Endothelial cell of umbilical vein (primary cell): ENCODE measurements around the gene LRSAM1.

Experiments
- EZH2 ChIP-seq: IDR thresholded peaks from 2 replicates; pipeline ENCODE4 v1.6.1; 2012; ENCODE audit warnings: borderline replicate concordance, low read depth, mild to moderate bottlenecking, moderate library complexity, low read length, inconsistent platforms; ENCODE audit not compliant: severe bottlenecking
- FOS ChIP-seq: IDR thresholded peaks from 2 replicates; pipeline ENCODE4 v1.6.1; 2011; ENCODE audit warnings: mild to moderate bottlenecking, low read length, moderate library complexity, borderline replicate concordance; ENCODE audit not compliant: insufficient read depth
- JUN ChIP-seq: IDR thresholded peaks from 2 replicates; pipeline ENCODE4 v1.6.1; 2011; ENCODE audit warnings: borderline replicate concordance, low read depth; ENCODE audit not compliant: insufficient read length, insufficient read depth
- MYC ChIP-seq: IDR thresholded peaks from one replicate; pipeline ENCODE4 v1.6.1; 2011; ENCODE audit warnings: mild to moderate bottlenecking, low read depth, low read length
- POLR2A ChIP-seq: IDR thresholded peaks from 2 replicates; pipeline ENCODE4 v1.6.1; 2012; ENCODE audit warnings: low read depth, mild to moderate bottlenecking, control low read depth, low read length
- POLR2AphosphoS5 ChIP-seq: IDR thresholded peaks from 2 replicates; pipeline ENCODE4 v1.6.1; 2012; ENCODE audit warnings: low read depth, mild to moderate bottlenecking, control low read depth, low read length, moderate library complexity; ENCODE audit not compliant: insufficient read depth
- TF ChIP-seq, protein P1 (sequence below), 2 donors: IDR thresholded peaks; 1 replicate in 1 of 2; 2 replicates in 1 of 2; pipeline ENCODE4 v1.5.1; 2011; ENCODE audit warnings: low read length in 2 of 2, mild to moderate bottlenecking in 2 of 2, moderate library complexity in 2 of 2, control low read depth in 1 of 2, inconsistent platforms in 1 of 2, low read depth in 1 of 2; ENCODE audit not compliant: insufficient read depth in 1 of 2; ENCODE audit errors: extremely low read depth in 1 of 2
- TF ChIP-seq, protein P2 (sequence below): IDR thresholded peaks from 2 replicates; pipeline ENCODE4 v1.6.1; 2011; ENCODE audit not compliant: insufficient read depth, insufficient read length

DNA sequence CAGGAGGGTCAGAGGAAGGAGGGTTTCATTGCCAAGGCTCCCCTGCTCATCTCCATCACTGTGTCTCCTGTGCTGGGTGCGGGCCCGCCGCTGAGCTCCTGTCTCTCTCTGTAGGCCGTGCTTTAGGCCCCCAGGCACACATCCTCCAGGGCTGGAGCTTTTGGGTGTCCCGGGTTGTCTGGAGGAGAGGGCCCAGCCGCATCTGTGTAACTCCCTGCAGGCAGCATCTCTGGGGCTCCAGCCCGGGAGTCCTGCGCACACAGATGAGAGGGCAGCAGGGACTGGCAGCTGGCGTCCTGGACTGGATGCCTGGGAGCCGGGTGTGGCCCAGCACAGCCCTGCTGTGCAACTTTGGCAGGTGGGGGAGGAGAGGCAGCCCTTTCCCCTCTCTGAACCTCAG lies 40.2 kb downstream of the LRSAM1 start:
- TF ChIP-seq, protein P1, sequence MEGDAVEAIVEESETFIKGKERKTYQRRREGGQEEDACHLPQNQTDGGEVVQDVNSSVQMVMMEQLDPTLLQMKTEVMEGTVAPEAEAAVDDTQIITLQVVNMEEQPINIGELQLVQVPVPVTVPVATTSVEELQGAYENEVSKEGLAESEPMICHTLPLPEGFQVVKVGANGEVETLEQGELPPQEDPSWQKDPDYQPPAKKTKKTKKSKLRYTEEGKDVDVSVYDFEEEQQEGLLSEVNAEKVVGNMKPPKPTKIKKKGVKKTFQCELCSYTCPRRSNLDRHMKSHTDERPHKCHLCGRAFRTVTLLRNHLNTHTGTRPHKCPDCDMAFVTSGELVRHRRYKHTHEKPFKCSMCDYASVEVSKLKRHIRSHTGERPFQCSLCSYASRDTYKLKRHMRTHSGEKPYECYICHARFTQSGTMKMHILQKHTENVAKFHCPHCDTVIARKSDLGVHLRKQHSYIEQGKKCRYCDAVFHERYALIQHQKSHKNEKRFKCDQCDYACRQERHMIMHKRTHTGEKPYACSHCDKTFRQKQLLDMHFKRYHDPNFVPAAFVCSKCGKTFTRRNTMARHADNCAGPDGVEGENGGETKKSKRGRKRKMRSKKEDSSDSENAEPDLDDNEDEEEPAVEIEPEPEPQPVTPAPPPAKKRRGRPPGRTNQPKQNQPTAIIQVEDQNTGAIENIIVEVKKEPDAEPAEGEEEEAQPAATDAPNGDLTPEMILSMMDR (IDR thresholded peaks at IDR 0.05; ENCODE audit: extremely low read depth in 1 of 2, insufficient read depth in 1 of 2, low read depth in 1 of 2, low read length in 2 of 2) = no peak
- TF ChIP-seq POLR2A (no peak), EZH2 (no peak), FOS (no peak), MYC (no peak), POLR2AphosphoS5 (no peak), JUN (no peak)
- TF ChIP-seq, protein P2, sequence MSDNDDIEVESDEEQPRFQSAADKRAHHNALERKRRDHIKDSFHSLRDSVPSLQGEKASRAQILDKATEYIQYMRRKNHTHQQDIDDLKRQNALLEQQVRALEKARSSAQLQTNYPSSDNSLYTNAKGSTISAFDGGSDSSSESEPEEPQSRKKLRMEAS = no peak
